ENCODE data around the gene RBBP4.

- no peak for TF ChIP-seq HNRNPL (IDR thresholded peaks at IDR 0.05; ENCODE audit: low read depth, low read length)
- TF ChIP-seq STAT6 (CRISPR knock-in tag; IDR thresholded peaks at IDR 0.05; ENCODE audit: borderline replicate concordance): no peak
- TF ChIP-seq POLR2G (IDR thresholded peaks at IDR 0.05; ENCODE audit: low read depth, low read length): no peak
- TF ChIP-seq ESRRA (CRISPR knock-in tag; IDR thresholded peaks at IDR 0.05; ENCODE audit: low read depth): no peak
Observed at GRCh38 chr1:32693455-32694174, 42.6 kb downstream of the RBBP4 start.
